GM06990 (cell line): ENCODE measurements around the gene FTSJ3.

Experiments
- DNase-seq: peaks from one replicate; pipeline ENCODE4 v3.0.0-alpha.2; 2011; ENCODE audit not compliant: insufficient read length; ENCODE audit errors: extremely low read depth
- H3K27me3 ChIP-seq: replicated peaks from 2 replicates; pipeline ENCODE4 v1.6.0; 2011; ENCODE audit warnings: low read length; ENCODE audit not compliant: control insufficient read depth, insufficient read depth
- H3K36me3 ChIP-seq: 2 replicates; pipeline ENCODE4 v1.5.1; 2011; ENCODE audit warnings: low read length; ENCODE audit not compliant: control insufficient read depth, insufficient read depth
- H3K4me3 ChIP-seq: replicated peaks from 2 replicates; pipeline ENCODE4 v1.5.1; 2011; ENCODE audit warnings: low read depth, mild to moderate bottlenecking, control low read depth, low read length
- CTCF ChIP-seq: IDR thresholded peaks from 2 replicates; pipeline ENCODE4 v1.5.1; 2011; ENCODE audit warnings: low read length, control low read depth, mild to moderate bottlenecking, inconsistent platforms; ENCODE audit not compliant: insufficient read depth, poor library complexity, severe bottlenecking

Gene FTSJ3

GRCh38 chr17:63837962-63838600, 10.6 kb upstream of the FTSJ3 start:
- Histone ChIP-seq H3K27me3 (no peaks in the 10 kb centered on the region), H3K36me3 (peaks cover 28% of the 10 kb centered on the region), H3K4me3 (no peak overlapping the region)
- DNase-seq: no peak
- TF ChIP-seq CTCF: no peak

GRCh38 chr17:63837480-63837879, 10.0 kb upstream of the FTSJ3 start:
- no peak for TF ChIP-seq CTCF
- DNase-seq: no peak
- peaks cover 33% of the 10 kb centered on the region for H3K36me3 ChIP-seq
- no peak overlapping the region for H3K4me3 ChIP-seq
- no peaks in the 10 kb centered on the region for H3K27me3 ChIP-seq

GRCh38 chr17:63836811-63837210, 9.3 kb upstream of the FTSJ3 start:
- no peaks in the 10 kb centered on the region for H3K27me3 ChIP-seq
- H3K4me3 ChIP-seq: no peak overlapping the region
- no peak for TF ChIP-seq CTCF
- peaks cover 39% of the 10 kb centered on the region for H3K36me3 ChIP-seq
- no peak for DNase-seq

- Histone ChIP-seq H3K36me3 (peaks cover 53% of the 10 kb centered on the region), H3K4me3 (no peak overlapping the region), H3K27me3 (no peaks in the 10 kb centered on the region)
- no peak for TF ChIP-seq CTCF
- no peak for DNase-seq
Observed at GRCh38 chr17:63835167-63835720, 7.8 kb upstream of the FTSJ3 start.

- H3K4me3 ChIP-seq: no peak overlapping the region
- H3K36me3 ChIP-seq: peaks cover 59% of the 10 kb centered on the region
- peak; percentile 53 for TF ChIP-seq CTCF
- DNase-seq: no peak
- no peaks in the 10 kb centered on the region for H3K27me3 ChIP-seq
Observed at GRCh38 chr17:63834431-63835166, 7.1 kb upstream of the FTSJ3 start.
